Inferior parietal cortex (tissue), 1 donor: ENCODE measurements around the gene FSD1L.
"Not testable (repeated sequence)": the region's sequence is repeated elsewhere in the genome, so short reads cannot be mapped to it uniquely, and the experiment has no call there.

ENCODE experiments used
- DNase-seq: peaks from one replicate; pipeline ENCODE4 v3.0.0-alpha.2; 2016; ENCODE audit errors: extremely low spot score

FSD1L gene

DNA sequence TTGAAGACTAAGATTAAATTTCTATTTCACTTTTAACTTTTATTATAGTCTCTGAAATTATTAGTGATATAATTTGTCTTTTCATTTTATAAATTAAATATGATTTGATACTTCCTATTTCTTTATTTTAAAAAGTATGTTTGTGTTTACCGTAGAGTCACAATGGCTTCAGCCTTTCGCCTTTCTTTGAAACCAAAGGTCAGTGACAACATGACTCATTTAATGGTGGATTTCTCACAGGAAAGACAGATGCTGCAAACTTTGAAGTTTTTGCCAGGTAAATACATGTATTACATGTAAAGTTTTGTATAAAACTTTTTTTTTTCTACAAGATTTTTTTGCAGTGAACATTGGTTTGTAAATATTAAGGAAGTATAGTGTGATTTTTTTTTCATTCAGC lies 36.4 kb downstream of the FSD1L start:
- DNase-seq: no peak

DNA sequence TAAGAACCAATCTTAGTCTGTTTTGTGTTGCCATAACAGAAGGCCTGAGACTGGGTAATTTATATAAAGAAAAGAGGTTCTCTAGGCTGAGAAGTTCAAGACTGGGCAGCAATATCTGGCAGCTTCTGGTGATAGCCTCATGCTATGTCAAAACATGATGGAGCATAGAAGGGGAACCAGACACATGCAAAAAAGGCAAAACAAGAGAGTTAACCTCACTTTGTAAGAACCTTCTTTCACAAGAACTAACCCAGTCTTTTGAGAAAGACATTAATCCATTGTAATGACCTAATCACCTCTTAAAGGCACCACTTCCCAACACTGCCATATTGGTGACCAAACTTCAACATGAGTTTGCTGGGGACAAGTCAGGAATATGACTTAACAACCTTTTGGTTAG lies 37.3 kb downstream of the FSD1L start:
- no peak for DNase-seq

DNA sequence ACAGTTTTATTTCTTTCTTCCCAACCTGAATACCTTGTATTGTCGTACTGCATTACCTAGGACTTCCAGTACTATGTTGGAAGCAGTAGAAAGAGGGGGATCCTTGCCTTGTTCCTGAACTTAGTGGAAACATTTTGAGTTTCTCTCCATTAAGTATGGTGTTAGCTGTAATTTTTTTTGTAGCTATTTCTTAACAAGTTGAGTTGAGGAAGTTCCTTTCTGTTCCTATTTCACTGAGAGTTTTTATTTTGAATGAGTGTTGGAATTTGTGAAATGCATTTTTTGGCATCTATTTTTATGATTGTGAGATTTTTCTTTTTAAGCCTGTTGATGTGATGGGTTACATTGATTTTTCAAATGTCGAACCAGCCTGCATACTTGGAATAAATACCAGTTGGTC lies 49.0 kb downstream of the FSD1L start:
- no peak for DNase-seq

DNA sequence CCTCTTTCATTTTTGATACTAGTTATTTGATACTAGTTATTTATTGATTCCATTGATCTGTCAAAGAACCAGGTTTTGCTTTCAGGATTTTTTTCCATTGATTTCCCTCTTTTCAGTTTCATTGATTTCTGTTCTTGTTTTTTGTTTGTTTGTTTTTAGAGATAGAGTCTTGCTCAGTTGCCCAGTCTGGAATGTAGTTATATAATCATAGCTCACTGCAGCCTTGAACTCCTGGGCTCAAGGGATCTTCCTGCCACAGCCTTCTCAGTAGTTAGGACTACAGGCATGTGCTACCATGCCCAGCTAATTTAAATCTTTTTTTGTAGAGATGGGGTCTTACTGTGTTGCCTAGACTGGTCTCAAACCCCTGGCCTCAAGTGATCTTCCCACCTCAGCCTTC lies 49.9 kb downstream of the FSD1L start:
- no peak for DNase-seq

DNA sequence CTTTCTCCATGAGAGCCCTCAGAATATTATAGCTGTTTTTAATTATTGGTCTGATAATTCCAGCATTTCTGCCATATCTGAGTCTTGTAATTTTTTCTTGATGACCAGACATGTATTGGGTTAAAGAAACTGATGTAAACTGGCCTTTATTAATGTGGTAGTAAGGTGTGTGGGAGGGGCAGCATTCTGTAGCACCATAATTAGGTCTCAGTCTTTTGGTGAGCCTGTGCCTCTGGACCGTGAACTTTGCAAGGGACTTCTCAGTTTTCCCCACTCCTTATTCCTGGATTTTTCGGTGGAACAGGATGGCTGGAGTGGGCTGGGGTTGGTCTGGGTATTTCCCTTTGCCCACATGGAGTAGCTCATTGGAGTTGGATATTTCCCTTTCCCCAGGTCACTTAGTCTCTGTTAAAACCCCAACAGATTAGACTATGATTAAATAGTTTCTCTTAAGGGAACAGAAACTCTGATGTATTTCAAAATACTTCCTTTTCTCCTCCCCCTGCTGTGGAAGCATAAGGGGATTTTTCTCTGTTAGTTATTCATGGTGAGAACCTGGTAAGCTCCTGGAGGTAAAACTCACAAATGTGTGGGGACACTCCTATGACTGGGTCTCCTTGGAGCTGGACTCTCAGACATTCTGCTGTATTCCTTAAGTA lies 52.4 kb downstream of the FSD1L start:
- no peak for DNase-seq

DNA sequence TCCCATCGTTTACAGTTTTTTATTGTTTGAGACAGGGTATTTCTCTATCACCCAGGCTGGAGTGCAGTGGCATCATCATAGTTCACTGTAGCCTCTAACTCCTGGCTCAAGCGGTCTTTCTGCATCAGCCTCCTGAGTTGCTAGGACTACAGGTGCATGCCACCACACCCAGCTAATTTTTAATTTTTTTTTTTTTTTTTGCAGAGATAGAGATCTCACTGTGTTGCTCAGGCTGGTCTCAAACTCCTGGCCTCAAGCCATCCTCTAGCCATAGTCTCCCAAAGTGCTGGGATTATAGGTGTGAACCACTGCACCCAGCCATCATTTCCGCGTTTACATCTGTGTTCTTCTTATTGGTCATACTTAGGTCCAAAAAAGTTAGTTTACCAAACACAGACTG lies 53.6 kb downstream of the FSD1L start:
- no peak for DNase-seq

DNA sequence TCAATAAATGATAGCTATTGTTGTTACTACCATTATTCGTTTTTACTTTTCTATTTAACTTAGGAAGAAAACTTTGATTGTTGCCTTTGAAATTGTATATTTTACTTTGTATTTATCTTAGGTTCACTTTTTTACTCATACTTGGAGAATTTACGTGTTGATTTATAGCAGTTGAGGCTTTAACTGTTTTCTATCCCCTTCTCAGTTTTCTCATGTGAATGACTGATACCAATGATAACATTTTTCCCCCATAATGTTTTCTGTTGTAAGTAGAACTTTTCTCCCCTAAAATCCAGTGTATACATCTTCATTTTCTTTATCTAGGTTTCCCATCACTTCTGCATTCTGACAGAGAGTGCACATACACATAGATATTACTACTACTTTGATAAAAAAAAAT lies 54.4 kb downstream of the FSD1L start:
- DNase-seq: no peak

DNA sequence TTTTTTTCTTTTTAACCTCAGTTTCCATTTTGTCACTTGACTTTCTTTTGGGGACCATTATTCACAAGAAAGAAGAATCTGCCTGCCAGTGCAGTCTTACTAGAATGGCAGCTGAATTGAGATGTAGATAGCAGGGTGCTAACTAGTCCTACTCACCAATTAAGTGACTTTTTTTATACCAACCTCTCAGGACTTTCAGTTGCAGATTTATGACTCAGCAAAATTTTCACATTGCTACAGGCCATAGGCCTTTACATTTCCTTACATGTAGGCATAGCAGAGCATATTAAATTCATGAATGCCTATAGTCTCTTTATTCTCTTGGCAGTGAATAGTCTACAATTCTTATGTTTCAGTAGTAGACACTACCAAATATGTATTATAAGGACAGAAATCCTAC lies 56.0 kb downstream of the FSD1L start:
- no peak for DNase-seq

DNA sequence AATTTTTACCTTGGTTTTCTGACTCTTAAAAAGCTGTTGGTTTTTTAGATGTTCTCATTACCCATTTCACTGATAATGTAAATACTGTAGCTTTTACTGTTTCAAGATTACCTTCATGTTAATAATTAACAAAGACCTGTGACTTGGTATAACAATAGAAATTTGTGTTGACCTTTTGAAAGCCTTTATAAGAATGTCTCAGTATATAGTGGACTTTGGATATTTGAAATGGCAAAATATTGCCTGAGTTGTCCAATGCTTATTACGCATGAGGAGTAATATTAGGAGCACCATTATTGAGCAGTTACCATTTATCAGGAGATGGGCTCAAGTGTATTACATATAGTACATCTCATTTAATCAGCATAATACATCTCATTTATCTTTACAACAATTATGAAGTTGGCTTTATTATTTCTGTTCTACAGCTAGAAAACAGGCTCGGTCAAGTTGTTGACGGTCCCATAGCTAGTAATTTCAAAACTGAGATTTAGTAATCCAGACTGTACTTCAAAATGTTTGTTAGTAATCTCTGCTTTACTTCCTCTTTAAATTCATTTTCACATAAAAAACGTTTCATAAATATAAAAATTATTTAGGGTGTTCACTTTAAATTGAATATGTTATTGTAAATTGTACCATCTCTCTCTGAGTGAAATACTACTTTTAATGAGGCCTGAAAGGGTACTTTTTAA lies 59.4 kb downstream of the FSD1L start:
- DNase-seq: no peak

DNA sequence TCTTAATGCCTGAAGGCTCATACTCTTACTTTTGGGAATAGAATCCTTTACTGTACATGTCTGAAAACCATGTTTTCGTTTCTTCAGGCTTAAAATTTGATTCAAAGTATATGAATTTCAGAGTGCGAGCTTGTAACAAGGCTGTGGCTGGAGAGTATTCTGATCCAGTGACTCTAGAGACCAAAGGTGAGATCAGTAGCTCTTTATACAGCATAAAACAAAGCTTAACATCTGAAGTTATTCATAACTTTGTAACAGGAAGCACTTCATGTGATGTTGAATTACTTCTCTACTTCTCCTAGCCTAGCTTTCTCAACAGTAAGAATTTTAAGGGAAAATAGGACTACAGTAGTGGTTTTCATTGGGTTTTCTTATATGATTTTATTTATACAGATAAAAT lies 60.7 kb downstream of the FSD1L start:
- no peak for DNase-seq

DNA sequence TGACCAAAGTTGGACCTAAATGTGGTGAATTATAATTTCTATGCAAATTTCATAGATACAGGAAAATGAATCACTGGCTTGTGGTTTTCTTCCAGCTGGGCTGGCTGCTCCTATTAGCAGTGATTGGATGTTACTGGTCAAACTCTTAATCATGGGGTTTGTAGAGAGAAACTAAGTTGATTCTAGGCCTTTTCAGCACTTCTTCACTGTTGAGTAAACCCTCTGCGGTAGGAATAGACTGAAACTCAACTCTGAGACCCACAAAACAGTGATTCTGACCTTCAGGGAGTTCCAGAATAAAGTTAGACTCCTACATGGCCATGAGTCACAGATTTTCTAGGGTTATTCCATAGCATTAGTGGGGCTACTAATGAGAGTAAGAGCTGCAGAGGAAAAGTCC lies 62.2 kb downstream of the FSD1L start:
- DNase-seq: no peak

DNA sequence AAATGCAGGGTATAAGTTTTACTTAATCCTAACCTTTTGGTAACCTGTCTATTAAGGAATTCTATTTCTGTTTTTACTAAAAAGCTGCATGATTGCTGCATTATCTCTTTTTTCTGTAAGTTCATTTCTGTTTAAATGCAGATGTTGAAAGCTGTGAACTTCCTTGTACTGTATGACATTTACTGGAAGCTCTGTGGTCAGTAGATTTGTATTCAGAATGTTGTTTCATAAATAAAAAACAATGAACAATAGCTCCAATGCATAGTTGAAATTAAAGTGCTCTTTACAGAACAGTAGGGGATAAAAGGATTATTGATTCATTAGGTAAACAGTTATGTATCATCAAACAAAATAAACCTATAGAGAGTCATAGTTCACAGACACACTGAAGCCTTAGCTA lies 63.6 kb downstream of the FSD1L start:
- DNase-seq: no peak

DNA sequence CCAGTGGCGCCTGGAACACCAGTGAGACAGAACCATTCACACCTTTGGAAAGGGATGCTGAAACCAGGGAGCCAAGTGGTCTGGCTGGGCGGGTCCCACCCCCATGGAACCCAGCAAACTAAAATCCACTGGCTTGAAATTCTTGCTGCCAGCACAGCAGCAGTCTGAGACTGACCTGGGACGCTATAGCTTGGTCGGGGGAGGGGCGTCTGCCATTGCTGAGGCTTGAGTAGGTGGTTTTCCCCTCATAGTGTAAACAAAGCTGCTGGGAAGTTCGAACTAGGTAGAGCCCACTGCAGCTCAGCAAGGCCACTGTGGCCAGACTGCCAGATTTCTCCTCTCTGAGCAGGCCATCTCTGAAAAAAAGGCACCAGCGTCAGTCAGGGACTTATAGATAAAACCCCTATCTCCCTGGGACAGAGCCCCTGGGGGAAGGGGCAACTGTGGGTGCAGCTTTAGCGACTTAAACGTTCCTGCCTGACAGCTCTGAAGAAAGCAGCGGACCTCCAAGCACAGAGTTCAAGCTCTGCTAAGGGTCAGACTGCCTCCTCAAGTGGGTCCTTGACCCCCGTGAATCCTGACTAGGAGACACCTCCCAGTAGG lies 68.1 kb downstream of the FSD1L start:
- DNase-seq: no peak

DNA sequence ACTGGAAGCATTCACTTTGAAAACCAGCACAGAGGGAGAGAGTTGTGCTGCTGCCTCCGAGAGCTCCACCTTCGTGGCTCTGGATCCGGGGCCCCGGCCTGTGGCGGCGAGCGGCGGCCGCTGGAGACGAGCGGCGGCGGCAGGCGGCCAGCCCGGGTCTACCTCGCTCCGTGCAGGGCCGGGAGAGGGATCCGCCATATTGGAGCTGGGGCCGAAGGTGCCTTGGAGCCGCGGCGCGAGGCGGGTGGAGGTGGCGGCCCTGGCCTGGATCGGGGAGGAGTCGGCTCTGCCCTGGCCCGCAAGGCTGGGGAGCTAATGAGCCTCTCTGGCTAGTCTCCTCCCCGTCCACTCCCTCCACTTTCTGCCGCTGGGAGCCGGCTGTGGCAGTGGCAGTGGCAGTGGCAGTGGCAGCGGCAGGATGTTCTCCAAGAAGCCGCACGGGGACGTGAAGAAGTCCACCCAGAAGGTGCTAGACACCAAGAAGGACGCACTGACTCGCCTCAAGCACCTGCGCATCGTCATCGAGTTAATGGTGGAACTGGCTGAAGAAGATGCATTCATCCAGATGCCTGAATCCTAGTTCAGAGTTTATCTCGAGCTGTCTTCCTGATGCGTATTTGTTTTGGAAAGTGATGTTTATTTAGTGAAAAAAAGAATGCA lies 72.0 kb downstream of the FSD1L start:
- not testable (repeated sequence) for DNase-seq

DNA sequence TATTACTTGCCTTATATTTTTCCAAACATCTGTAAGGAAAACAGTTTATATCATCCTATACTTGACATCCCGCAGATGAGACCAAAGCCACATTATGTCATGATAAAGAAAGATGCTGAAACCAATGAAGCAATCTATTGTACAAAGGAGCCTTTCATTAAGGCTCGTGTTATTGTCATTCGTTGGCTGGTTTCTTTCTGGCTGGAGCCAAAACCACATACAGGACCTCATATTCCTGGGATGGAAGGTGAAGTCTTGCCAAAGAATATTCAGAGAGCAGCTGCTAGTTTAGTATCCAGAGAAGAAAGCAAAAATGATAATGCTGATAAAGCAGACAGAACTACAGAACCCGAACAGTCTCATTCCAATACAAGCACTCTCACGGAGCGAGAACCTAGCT lies 73.2 kb downstream of the FSD1L start:
- not testable (repeated sequence) for DNase-seq

DNA sequence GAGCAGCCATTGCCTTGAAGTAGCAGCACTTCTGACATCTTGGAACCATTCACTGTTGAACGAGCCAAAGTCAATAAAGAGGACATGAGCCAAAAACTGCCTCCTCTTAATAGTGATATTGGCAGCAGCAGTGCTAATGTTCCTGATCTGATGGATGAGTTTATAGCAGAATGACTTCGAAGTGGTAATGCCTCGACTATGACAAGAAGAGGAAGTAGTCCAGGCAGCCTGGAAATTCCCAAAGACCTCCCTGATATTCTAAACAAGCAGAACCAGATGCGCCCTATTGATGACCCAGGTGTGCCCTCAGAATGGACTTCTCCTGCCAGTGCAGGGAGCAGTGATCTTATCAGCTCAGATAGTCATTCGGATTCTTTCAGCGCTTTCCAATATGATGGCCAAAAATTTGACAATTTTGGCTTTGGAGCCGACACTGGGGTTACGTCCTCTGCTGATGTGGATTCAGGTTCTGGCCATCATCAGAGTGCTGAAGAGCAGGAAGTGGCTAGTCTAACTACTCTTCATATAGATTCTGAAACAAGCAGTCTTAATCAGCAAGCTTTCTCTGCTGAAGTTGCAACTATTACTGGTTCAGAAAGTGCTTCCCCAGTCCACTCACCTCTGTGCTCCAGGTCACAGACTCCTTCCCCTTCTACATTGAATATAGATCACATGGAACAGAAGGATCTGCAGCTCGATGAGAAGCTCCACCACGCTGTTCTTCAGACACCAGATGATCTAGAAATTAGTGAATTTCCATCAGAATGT lies 75.0 kb downstream of the FSD1L start:
- DNase-seq: not testable (repeated sequence)

DNA sequence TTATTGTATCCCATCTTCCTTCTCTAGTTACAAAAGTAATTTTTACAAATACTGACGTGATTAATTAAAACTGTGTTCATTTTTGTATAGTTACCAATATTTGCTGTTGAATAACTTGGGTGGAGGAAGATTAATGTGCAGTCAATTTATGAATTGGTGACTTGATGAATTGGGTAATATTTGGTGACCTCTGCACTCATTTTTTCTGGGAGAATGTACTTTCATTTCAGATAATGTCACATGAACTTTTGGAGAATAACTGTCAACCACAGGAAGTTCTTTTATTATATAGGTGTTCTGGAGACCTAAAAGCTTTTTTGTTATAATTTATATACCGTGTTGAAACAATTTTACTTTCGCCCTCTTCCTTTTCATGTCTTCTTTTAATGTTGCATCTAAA lies 83.7 kb downstream of the FSD1L start:
- DNase-seq: no peak

DNA sequence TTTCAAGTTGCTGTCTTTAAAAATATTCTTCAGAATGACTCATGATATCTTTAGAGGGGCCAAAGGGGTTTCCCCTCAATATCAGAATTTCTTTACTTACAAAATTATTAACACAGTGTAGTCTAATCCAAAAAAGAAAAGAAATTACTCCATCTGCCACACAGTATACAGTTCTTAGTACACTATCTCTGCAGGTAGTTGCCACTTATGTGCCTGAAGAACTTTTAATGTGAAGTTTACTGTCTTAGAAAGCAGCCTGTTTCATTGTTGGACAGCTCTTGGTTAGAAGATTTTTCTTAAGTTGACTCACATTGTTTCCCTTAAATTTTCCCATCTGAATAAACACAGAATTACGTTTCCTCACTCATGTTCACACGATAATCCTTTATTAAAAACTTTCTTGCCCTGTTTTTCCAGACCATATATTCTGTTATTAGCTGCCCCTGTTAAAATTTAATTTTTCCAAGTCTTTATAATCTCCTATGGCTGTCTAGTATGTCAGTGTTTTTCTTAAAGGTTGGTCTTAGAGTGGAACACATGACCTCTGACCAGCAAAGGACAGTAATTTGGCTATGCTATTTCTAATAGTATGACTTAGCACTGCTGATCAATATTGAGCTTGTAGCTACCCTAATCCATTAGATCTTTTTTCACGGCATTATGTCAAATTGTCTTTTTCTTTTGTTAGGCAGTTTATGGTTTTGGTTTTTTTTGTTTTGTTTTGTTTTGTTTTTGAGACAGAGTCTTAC lies 88.3 kb downstream of the FSD1L start:
- no peak for DNase-seq

DNA sequence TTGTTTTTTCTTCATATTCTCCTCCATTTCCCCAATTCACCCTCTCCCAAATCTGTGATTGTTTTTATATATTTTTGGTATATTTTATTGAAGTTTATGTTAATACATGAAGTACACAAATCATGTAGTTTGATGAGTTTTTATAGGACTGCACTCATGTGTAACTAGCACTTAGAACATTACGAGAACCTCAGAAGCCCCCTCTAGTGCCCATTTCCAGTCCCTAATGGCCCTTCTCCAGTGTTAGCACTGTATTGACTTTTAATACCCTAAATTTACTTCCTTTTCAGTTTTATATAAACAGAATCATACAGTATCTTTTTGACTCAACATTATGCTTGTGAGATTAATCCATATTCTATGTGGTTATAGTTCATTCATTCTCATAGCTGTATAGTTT lies 91.6 kb downstream of the FSD1L start:
- DNase-seq: no peak

DNA sequence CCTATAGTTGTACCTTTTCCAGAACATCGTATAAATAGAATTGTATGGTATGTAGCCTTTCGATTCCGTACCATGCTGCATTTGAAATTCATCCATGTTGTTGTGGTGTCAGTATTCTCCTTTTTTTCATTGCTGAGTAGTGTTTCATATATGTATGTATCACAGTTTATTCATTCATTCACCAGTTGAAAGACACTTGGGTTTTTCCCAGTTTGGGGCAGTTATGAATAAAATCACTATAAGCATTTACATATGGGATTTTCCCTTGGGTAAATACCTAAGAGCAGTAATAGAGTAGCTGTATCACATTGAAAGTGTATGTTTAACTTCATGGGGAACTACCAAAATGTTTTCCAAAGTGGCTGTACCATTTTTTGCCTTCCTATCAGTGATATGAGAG lies 94.0 kb downstream of the FSD1L start:
- DNase-seq: no peak

DNA sequence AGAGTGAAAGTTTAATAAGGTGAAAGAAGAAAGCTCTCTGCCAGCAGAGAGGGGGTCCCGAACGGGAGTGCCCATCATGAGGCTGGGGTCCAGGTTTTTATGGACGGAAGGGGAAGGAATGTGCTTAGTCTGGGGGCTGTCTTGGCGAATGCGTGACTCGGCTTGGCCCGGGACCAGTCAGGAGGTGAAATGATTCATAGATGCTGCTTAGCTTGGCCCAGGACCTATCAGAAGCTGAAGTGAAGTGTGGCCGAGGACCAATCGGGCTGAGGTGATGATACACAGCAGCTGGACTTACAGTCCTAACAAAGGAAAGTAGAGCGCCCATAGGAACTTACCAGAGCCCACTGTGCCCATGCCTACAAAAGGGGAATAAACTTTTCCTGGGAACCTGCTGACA lies 106.2 kb downstream of the FSD1L start:
- no peak for DNase-seq
